Astrocyte of the cerebellum (primary cell): ENCODE measurements around the gene AP2B1.

ENCODE experiments used
- DNase-seq: peaks from one replicate; pipeline ENCODE4 v3.0.0-alpha.2; 2011; ENCODE audit warnings: low read depth
- H3K4me3 ChIP-seq: 2 replicates; pipeline ENCODE4 v1.5.1; 2011; ENCODE audit warnings: mild to moderate bottlenecking, low read depth, low read length, moderate library complexity
- in situ Hi-C: cut with HindIII; loops from 2 replicates; pipeline ENCODE4 v1.10.0; 2017; ENCODE audit warnings: low sequenced_read_pairs
- TF ChIP-seq, protein P1 (sequence below): IDR thresholded peaks from 2 replicates; pipeline ENCODE4 v1.5.1; 2012; ENCODE audit warnings: low read length, low read depth, moderate library complexity, mild to moderate bottlenecking; ENCODE audit errors: missing control alignments

The AP2B1 gene

DNA sequence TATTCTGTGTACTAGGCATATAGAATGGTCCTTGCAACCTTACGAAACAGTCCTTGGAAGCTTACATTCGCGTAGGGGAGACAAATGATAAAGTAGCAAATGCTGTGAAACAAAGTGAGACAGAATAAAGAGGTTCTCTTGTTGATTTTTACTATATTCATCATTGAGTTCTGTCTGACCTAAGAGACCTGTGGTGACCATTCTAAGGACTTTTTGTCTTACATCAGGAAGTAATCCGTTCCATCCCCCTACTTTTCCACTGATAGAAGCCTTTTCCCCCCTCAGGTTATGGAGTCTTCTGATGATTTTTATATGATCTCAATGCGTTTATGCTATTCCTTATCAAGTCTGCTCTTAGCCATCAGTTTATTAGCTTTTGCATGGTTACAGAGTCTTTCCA is 77.6 kb downstream of the AP2B1 start:
- in situ Hi-C loops, result no loop called here

DNA sequence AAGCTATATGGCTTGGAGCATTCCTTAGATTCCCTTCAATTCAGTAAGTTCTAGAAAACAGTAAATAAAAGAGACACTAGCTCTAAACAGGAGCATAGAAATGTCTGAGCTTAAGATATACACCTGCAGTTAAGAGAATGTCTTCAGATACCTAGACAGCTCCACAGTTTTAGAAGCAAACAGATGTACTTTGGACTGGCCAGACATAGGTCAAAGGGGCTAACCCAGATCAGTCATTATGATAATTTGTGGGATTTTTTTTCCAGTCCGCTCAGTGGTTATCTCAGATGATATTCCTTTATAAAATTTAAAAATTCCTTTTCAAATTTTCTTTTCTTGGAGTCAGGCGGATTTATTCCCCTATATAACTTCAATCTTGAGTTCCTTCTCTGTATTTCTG is 78.5 kb downstream of the AP2B1 start:
- TF ChIP-seq, protein P1, sequence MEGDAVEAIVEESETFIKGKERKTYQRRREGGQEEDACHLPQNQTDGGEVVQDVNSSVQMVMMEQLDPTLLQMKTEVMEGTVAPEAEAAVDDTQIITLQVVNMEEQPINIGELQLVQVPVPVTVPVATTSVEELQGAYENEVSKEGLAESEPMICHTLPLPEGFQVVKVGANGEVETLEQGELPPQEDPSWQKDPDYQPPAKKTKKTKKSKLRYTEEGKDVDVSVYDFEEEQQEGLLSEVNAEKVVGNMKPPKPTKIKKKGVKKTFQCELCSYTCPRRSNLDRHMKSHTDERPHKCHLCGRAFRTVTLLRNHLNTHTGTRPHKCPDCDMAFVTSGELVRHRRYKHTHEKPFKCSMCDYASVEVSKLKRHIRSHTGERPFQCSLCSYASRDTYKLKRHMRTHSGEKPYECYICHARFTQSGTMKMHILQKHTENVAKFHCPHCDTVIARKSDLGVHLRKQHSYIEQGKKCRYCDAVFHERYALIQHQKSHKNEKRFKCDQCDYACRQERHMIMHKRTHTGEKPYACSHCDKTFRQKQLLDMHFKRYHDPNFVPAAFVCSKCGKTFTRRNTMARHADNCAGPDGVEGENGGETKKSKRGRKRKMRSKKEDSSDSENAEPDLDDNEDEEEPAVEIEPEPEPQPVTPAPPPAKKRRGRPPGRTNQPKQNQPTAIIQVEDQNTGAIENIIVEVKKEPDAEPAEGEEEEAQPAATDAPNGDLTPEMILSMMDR, result no peak
- in situ Hi-C loops, result no loop called here
- no peak overlapping the region for H3K4me3 ChIP-seq
- DNase-seq, result no peak

More for the DNA sequence above, 77.6 kb downstream of the AP2B1 start:
- DNase-seq, result no peak
- no peak overlapping the region for H3K4me3 ChIP-seq
- TF ChIP-seq, protein P1, result no peak

DNA sequence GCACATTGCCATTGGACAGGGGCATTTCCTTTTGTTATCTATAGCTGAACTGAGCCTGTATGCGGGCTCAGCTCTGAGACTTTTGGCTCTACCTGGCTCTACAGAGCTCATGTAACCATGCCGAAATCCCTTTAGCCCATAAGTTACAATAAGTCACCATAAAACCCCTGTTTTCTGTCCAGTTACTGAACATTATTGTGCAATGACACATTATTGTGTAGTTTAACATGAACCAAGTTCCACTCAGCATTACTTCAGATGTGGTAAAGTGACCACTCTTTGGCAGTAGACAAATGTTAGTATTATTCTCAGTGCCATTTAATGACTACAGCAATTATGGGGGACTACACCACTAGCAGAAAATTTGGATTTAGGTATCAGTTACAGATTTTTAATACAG is 78.9 kb downstream of the AP2B1 start:
- no peak for DNase-seq
- H3K4me3 ChIP-seq, result no peak overlapping the region
- TF ChIP-seq, protein P1, result no peak
- in situ Hi-C loops, result no loop called here

DNA sequence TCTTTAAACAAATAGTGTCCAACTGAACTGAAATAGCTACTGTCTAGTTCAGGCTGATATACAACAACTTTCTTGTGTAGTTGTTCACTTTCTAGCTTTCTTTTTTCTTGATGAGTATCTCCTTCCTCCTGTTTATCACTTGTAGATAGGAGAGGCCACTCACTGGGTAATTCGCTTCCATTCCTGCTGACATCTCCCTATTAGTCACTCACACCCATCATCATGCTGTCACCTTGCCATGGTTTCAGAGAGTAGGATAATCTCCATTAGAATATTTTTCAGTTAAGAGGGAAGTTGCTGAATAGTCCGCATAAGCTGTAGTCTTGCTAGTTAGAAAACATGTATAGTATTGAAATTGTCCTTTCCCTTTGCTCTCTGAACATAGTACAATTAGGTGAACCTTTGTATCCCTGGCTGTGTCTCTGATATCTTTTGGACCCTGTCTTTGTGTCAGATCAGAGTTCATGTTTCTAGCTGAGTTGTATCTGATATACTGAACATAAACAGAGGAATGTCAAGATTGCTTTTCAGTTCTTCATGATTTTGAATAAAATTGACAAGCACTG is 79.9 kb downstream of the AP2B1 start:
- DNase-seq, result no peak
- in situ Hi-C loops, result no loop called here
- TF ChIP-seq, protein P1, result no peak
- no peak overlapping the region for H3K4me3 ChIP-seq

DNA sequence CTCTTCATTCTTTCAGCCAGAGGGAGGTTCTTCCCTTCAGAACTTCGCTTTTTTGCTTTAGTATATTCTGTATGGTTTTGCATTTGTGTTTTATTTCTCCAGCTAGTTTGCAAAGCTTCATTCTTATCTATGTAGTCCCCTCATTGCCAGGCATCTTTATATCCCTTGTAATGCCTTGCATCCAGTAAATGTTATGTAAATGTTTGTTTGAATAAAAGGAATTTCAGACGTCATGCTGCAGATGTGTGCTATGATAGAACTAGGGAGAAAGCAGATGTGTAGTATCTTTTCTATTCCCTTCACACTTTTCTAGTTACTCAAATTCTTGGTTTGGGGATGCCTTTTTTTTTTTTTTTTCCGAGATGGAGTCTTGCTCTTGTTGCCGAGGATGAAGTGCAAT is 81.7 kb downstream of the AP2B1 start:
- TF ChIP-seq, protein P1, result no peak
- DNase-seq, result no peak
- in situ Hi-C loops, result no loop called here
- H3K4me3 ChIP-seq, result no peak overlapping the region

DNA sequence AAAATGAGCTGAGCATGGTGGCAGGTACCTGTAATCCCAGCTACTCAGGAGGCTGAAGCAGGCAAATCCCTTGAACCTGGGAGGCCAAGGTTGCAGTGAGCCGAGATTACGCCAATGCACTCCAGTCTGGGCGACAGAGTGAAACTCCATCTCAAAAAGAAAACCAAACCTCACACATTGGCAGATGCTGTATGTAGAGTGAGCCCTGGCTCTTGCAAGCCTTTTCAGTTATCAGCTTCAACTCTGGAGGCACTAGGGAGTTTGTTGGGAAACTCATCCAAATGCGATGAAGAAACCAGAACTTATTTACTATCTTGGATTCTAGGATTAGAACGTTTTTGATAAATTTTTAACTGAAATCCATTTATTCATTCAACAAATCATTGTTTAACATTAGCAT is 87.4 kb downstream of the AP2B1 start:
- in situ Hi-C loops, result no loop called here
- TF ChIP-seq, protein P1, result no peak

More for the DNA sequence above, 87.4 kb downstream of the AP2B1 start:
- DNase-seq, result no peak
- H3K4me3 ChIP-seq, result no peak overlapping the region
